Measurements from ENCODE around the gene MRPL36. TPM values are rescaled to one million over a fixed set of nuclear protein-coding genes. Genes with fewer than 3 reads are reported as not detected.

MRPL36 gene
- total RNA-seq: 33.7 and 72.2 TPM in 2 replicates

DNA sequence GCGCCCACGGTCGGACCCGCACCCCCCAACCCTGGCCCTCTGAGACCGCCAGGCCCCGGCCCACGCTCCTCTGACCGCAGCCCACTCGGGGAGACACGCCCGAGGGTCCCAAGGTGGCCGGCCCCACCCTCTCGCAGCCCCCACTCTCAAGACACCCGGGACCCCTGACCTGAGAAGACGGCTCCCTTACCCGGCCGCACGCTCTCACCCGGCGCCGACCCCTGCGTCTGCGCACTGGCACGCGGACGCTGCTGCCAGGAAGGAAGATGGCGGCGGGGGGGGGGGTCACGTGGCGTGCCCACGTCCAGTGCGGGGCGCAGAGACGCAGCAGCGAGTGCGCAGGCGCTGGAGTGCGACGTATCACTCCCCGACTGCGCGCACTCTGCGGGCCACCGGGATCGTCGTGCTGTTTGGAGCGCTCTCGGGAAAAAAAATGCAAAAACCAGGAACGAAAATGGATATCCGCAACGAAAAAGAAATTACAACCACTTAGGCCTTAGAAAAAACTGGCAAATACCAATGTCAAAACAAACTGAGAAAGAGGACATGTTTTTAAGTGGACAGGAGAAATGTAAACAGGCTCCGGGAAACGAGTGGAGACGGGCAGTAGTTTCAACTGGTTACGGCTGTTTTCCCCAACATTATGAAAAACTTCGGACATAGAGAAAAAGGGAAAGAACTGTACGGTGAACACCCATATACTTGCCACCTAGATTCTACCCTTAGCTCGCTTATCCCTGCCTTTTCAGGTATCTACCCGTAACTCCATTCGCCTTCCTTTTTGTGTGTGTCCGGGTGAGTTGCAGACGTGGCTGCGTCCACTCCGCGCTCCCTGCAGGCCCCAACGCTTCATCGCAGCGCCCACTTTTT, at the start of gene MRPL36:
Gene MRPL36, minus strand, starts transcription at position 236 of the 870 bp plus-strand sequence. CDS start 902 bp downstream, outside the sequence.

DNA sequence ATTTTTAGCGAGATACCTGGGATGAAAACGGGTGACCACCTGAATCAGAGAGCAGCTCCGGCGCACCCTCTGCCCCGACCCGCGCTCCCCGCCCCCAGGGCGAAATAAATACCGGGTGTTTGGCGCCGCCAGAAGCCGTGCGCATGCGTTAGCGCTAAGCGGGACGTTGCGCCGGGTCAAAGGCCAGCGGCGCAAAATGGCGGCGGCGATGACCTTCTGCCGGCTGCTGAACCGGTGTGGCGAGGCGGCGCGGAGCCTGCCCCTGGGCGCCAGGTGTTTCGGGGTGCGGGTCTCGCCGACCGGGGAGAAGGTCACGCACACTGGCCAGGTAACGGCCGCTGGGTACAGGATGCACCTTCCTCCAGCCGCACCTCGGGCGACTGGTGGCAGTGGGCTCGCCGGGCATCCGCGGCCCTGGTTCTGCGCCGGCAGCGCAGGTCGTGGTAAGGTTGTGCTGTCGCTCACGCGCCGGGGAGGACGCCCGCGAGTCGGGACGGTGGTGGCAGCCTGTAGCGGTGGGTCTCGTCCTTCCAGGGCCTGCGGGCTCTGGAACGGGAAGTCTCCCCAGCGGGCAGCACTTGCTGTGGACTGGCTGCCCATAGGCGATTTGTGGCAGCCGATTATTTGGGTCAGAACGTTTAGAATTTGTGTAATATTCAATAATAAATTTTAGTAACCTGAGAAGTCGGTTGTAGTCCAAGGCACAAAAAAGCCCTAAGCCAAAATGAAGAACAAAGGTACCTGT, 1.8 kb upstream of the MRPL36 start, which contains the start of gene NDUFS6:
Gene NDUFS6, plus strand, starts transcription at position 186 of the 745 bp plus-strand sequence. Its CDS starts 11 bp downstream, at position 197.

Other genes starting within 250 kb of the MRPL36 start
- 14.2 and 21.2 TPM in 2 replicates for gene NDUFS6, start 1.6 kb upstream of the MRPL36 start, total RNA-seq
- gene IRX4, start 83.1 kb upstream of the MRPL36 start, total RNA-seq: not detected in 2 replicates